ENCODE measurements around the gene EIF2A. TPM values are rescaled to one million over a fixed set of nuclear protein-coding genes. Genes with fewer than 3 reads are reported as not detected.

Gene EIF2A
- total RNA-seq, 2 donors from 2014 or later = 77.2 to 81.9 TPM

- H3K36me3 ChIP-seq = no peaks in the 10 kb centered on the region
- intact Hi-C loops (cut with DNase I) = loop anchor here (10.0 kb wide), 1 partner anchor 158 kb away; the partner anchor contains the start of gene ERICH6
- no peak for TF ChIP-seq CTCF (IDR thresholded peaks at IDR 0.05)
- H3K9me3 ChIP-seq = no peaks in the 10 kb centered on the region
- H3K4me1 ChIP-seq = no peaks in the 10 kb centered on the region
- no peaks in the 10 kb centered on the region for H3K27me3 ChIP-seq
- peak overlapping the region; percentile 4 to 68 for H3K9ac ChIP-seq (ENCODE audit: low read depth in 2 of 2, low read length in 2 of 2)
- peak overlapping the region; percentile 87 for H3K4me3 ChIP-seq
- no peak for DNase-seq
- H3K27ac ChIP-seq = peak overlapping the region; percentile 99
These were observed 606 bp downstream of the EIF2A start for GRCh38 chr3:150547045-150547741.

GRCh38 chr3:150555859-150556436, 9.4 kb downstream of the EIF2A start:
- no peak for TF ChIP-seq CTCF (IDR thresholded peaks at IDR 0.05)
- no peak overlapping the region for H3K9ac ChIP-seq (ENCODE audit: low read depth in 2 of 2, low read length in 2 of 2)

GRCh38 chr3:150556792-150557191, 10.2 kb downstream of the EIF2A start:
- H3K27me3 ChIP-seq = no peaks in the 10 kb centered on the region

More at GRCh38 chr3:150555859-150556436, 9.4 kb downstream of the EIF2A start:
- no peaks in the 10 kb centered on the region for H3K36me3 ChIP-seq
- no peak overlapping the region for H3K4me3 ChIP-seq
- intact Hi-C loops (cut with DNase I) = no loop called here
- no peaks in the 10 kb centered on the region for H3K4me1 ChIP-seq
- H3K9me3 ChIP-seq = no peaks in the 10 kb centered on the region
- no peak overlapping the region for H3K27ac ChIP-seq
- DNase-seq = no peak
- no peaks in the 10 kb centered on the region for H3K27me3 ChIP-seq

GRCh38 chr3:150557725-150558124, 11.1 kb downstream of the EIF2A start:
- no peaks in the 10 kb centered on the region for H3K36me3 ChIP-seq
- TF ChIP-seq CTCF (IDR thresholded peaks at IDR 0.05) = no peak
- H3K9ac ChIP-seq (ENCODE audit: low read depth in 2 of 2, low read length in 2 of 2) = no peak overlapping the region
- H3K4me1 ChIP-seq = no peaks in the 10 kb centered on the region
- no peaks in the 10 kb centered on the region for H3K27me3 ChIP-seq
- intact Hi-C loops (cut with DNase I) = no loop called here
- no peaks in the 10 kb centered on the region for H3K9me3 ChIP-seq
- no peak for DNase-seq
- H3K27ac ChIP-seq = no peak overlapping the region
- H3K4me3 ChIP-seq = no peak overlapping the region

More at GRCh38 chr3:150556792-150557191, 10.2 kb downstream of the EIF2A start:
- H3K9me3 ChIP-seq = no peaks in the 10 kb centered on the region
- H3K27ac ChIP-seq = no peak overlapping the region
- no peaks in the 10 kb centered on the region for H3K4me1 ChIP-seq
- no peak overlapping the region for H3K9ac ChIP-seq (ENCODE audit: low read depth in 2 of 2, low read length in 2 of 2)
- TF ChIP-seq CTCF (IDR thresholded peaks at IDR 0.05) = no peak
- no peak overlapping the region for H3K4me3 ChIP-seq
- H3K36me3 ChIP-seq = no peaks in the 10 kb centered on the region
- intact Hi-C loops (cut with DNase I) = no loop called here
- no peak for DNase-seq

GRCh38 chr3:150564243-150564642, 17.7 kb downstream of the EIF2A start:
- Histone ChIP-seq H3K36me3 (peaks cover 8% of the 10 kb centered on the region), H3K4me1 (no peaks in the 10 kb centered on the region), H3K27ac (no peak overlapping the region), H3K27me3 (no peaks in the 10 kb centered on the region), H3K4me3 (no peak overlapping the region), H3K9ac (ENCODE audit: low read depth in 2 of 2, low read length in 2 of 2) (no peak overlapping the region), H3K9me3 (no peaks in the 10 kb centered on the region)
- DNase-seq = no peak
- TF ChIP-seq CTCF (IDR thresholded peaks at IDR 0.05) = no peak
- intact Hi-C loops (cut with DNase I) = no loop called here
